ENCODE measurements around the gene TNRC6C. TPM values are rescaled to one million over a fixed set of nuclear protein-coding genes. Genes with fewer than 3 reads are reported as not detected.

The TNRC6C gene
- total and polyA plus RNA-seq, 2 of the 13 experiments (the other 11 are each of a cell fraction or from before 2014, with no cell fraction given): 0.66 to 4.9 TPM

DNA sequence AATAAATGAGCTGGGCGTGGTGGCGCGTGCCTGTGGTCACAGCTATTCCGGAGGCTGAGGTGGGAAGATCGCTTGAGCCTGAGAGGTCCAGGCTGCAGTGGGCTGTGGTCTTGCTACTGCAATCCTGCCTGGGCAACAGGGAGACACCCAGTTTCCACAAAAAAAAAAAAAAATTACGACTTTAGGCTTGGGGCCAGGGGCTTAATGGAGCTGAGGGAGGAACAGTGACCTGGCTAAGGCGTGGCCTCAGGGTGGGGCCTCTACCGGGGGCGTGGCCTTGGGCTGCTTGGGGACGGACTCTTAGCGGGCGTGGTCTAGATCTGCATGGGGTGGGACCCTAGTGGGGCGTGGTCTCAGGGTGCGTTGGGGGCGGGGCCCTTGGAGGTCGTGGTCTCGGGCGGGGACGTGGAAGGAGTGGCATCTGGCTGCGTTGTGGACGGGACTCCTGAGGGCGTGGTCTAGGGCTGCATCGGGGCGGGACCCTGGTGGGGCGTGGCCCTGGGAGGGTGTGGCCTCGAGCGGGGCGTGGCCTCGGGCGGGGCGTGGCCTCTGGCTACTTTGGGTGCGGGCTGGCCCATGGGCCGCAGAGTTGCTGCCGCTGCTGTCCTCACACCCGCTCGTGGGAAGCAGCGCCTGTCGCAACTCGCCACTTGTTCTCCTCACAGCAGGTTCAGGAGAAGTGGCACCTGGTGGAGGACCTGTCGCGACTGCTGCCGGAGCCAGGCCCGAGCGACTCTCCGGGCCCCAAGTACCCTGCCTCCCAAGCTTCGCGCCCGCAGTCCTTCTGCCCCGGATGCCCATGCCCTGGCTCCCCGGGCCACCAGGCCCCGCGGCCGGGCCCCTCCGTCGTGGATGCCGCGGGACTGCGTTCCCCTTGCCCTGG lies 181.9 kb downstream of the TNRC6C start (continued):
- TF ChIP-seq, protein P1, sequence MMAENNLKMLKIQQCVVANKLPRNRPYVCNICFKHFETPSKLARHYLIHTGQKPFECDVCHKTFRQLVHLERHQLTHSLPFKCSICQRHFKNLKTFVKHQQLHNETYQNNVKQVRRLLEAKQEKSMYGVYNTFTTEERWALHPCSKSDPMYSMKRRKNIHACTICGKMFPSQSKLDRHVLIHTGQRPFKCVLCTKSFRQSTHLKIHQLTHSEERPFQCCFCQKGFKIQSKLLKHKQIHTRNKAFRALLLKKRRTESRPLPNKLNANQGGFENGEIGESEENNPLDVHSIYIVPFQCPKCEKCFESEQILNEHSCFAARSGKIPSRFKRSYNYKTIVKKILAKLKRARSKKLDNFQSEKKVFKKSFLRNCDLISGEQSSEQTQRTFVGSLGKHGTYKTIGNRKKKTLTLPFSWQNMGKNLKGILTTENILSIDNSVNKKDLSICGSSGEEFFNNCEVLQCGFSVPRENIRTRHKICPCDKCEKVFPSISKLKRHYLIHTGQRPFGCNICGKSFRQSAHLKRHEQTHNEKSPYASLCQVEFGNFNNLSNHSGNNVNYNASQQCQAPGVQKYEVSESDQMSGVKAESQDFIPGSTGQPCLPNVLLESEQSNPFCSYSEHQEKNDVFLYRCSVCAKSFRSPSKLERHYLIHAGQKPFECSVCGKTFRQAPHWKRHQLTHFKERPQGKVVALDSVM (CRISPR knock-in tag; IDR thresholded peaks at IDR 0.05): no peak
- no peak for TF ChIP-seq KLF13 (CRISPR knock-in tag; IDR thresholded peaks at IDR 0.05)
- TF ChIP-seq POGZ (CRISPR knock-in tag; IDR thresholded peaks at IDR 0.05): no peak
- TF ChIP-seq GABPB1 (CRISPR knock-in tag; IDR thresholded peaks at IDR 0.05): peak; percentile 63; the same call in 1 of the 2 replicates
- TF ChIP-seq, protein P2, sequence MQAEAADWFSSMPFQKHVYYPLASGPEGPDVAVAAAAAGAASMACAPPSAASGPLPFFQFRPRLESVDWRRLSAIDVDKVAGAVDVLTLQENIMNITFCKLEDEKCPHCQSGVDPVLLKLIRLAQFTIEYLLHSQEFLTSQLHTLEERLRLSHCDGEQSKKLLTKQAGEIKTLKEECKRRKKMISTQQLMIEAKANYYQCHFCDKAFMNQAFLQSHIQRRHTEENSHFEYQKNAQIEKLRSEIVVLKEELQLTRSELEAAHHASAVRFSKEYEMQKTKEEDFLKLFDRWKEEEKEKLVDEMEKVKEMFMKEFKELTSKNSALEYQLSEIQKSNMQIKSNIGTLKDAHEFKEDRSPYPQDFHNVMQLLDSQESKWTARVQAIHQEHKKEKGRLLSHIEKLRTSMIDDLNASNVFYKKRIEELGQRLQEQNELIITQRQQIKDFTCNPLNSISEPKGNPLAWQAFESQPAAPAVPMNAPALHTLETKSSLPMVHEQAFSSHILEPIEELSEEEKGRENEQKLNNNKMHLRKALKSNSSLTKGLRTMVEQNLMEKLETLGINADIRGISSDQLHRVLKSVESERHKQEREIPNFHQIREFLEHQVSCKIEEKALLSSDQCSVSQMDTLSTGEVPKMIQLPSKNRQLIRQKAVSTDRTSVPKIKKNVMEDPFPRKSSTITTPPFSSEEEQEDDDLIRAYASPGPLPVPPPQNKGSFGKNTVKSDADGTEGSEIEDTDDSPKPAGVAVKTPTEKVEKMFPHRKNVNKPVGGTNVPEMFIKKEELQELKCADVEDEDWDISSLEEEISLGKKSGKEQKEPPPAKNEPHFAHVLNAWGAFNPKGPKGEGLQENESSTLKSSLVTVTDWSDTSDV (CRISPR knock-in tag; IDR thresholded peaks at IDR 0.05): no peak
- TF ChIP-seq ZNF761 (CRISPR knock-in tag; conservative IDR thresholded peaks at IDR 0.05): no peak
- TF ChIP-seq, protein P3, sequence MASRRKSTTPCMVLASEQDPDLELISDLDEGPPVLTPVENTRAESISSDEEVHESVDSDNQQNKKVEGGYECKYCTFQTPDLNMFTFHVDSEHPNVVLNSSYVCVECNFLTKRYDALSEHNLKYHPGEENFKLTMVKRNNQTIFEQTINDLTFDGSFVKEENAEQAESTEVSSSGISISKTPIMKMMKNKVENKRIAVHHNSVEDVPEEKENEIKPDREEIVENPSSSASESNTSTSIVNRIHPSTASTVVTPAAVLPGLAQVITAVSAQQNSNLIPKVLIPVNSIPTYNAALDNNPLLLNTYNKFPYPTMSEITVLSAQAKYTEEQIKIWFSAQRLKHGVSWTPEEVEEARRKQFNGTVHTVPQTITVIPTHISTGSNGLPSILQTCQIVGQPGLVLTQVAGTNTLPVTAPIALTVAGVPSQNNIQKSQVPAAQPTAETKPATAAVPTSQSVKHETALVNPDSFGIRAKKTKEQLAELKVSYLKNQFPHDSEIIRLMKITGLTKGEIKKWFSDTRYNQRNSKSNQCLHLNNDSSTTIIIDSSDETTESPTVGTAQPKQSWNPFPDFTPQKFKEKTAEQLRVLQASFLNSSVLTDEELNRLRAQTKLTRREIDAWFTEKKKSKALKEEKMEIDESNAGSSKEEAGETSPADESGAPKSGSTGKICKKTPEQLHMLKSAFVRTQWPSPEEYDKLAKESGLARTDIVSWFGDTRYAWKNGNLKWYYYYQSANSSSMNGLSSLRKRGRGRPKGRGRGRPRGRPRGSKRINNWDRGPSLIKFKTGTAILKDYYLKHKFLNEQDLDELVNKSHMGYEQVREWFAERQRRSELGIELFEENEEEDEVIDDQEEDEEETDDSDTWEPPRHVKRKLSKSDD (CRISPR knock-in tag; IDR thresholded peaks at IDR 0.05; ENCODE audit: low read depth): peak; percentile 49; the same call in 1 of the 2 replicates
- TF ChIP-seq, protein P4, sequence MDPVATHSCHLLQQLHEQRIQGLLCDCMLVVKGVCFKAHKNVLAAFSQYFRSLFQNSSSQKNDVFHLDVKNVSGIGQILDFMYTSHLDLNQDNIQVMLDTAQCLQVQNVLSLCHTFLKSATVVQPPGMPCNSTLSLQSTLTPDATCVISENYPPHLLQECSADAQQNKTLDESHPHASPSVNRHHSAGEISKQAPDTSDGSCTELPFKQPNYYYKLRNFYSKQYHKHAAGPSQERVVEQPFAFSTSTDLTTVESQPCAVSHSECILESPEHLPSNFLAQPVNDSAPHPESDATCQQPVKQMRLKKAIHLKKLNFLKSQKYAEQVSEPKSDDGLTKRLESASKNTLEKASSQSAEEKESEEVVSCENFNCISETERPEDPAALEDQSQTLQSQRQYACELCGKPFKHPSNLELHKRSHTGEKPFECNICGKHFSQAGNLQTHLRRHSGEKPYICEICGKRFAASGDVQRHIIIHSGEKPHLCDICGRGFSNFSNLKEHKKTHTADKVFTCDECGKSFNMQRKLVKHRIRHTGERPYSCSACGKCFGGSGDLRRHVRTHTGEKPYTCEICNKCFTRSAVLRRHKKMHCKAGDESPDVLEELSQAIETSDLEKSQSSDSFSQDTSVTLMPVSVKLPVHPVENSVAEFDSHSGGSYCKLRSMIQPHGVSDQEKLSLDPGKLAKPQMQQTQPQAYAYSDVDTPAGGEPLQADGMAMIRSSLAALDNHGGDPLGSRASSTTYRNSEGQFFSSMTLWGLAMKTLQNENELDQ (CRISPR knock-in tag; IDR thresholded peaks at IDR 0.05; ENCODE audit: borderline replicate concordance): no peak
- no peak for TF ChIP-seq ZNF775 (CRISPR knock-in tag; IDR thresholded peaks at IDR 0.05; ENCODE audit: borderline replicate concordance)
- TF ChIP-seq SALL1 (CRISPR knock-in tag; IDR thresholded peaks at IDR 0.05): peak; percentile 74
- TF ChIP-seq ATRX (CRISPR knock-in tag; IDR thresholded peaks at IDR 0.05; ENCODE audit: borderline replicate concordance): no peak
- TF ChIP-seq, protein P5, sequence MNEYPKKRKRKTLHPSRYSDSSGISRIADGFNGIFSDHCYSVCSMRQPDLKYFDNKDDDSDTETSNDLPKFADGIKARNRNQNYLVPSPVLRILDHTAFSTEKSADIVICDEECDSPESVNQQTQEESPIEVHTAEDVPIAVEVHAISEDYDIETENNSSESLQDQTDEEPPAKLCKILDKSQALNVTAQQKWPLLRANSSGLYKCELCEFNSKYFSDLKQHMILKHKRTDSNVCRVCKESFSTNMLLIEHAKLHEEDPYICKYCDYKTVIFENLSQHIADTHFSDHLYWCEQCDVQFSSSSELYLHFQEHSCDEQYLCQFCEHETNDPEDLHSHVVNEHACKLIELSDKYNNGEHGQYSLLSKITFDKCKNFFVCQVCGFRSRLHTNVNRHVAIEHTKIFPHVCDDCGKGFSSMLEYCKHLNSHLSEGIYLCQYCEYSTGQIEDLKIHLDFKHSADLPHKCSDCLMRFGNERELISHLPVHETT (CRISPR knock-in tag; conservative IDR thresholded peaks at IDR 0.05): no peak
- TF ChIP-seq, protein P6, sequence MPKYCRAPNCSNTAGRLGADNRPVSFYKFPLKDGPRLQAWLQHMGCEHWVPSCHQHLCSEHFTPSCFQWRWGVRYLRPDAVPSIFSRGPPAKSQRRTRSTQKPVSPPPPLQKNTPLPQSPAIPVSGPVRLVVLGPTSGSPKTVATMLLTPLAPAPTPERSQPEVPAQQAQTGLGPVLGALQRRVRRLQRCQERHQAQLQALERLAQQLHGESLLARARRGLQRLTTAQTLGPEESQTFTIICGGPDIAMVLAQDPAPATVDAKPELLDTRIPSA (CRISPR knock-in tag; IDR thresholded peaks at IDR 0.05; ENCODE audit: borderline replicate concordance): peak; percentile 45; the same call in 1 of the 2 replicates
- TF ChIP-seq, protein P7, sequence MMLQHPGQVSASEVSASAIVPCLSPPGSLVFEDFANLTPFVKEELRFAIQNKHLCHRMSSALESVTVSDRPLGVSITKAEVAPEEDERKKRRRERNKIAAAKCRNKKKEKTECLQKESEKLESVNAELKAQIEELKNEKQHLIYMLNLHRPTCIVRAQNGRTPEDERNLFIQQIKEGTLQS (CRISPR knock-in tag; IDR thresholded peaks at IDR 0.05): no peak
